Activated naive CD4-positive, alpha-beta T cell treated with anti-CD3 and anti-CD28 coated beads, Interleukin-2, amount 50 U/mL, for 72 hours (primary cell): ENCODE measurements around the gene TARS3. TPM values are rescaled to one million over a fixed set of nuclear protein-coding genes. Genes with fewer than 3 reads are reported as not detected.
"Not testable (repeated sequence)": the region's sequence is repeated elsewhere in the genome, so short reads cannot be mapped to it uniquely, and the experiment has no call there.

ENCODE experiments used
- ATAC-seq, 2 donors: fragments of 150-1000 bp; cut with Tn5 transposase; 2 replicates each; pipeline ENCODE4 v1.10.0; 2021; ENCODE audit warnings: mild to moderate bottlenecking in 2 of 2, moderate library complexity in 2 of 2
- DNase-seq, 2 donors: peaks; one replicate each; pipeline ENCODE4 v3.0.0; 2021 to 2022; ENCODE audit warnings: low spot score in 2 of 2
- H3K27ac Mint-ChIP-seq, 2 donors: one replicate each; pipeline ENCODE4 v1.8.0; 2022; ENCODE audit warnings: mild to moderate bottlenecking in 2 of 2, mixed read lengths in 2 of 2
- H3K36me3 Mint-ChIP-seq, 2 donors: one replicate each; pipeline ENCODE4 v1.8.0; 2022; ENCODE audit warnings: mixed read lengths in 2 of 2
- H3K9me3 Mint-ChIP-seq, 2 donors: one replicate each; pipeline ENCODE4 v1.8.0; 2022; ENCODE audit warnings: mixed read lengths in 2 of 2
- total RNA-seq, 2 donors: library from RNA; stranded (reverse); gene quantifications; one replicate each; pipeline ENCODE4 v1.2.3, GENCODE V29; 2022

The TARS3 gene
- total RNA-seq, 2 donors from 2014 or later = 21.2 to 23.0 TPM

GRCh38 chr15:101675796-101676582 lies 48.3 kb downstream of the TARS3 start:
- Mint-ChIP-seq H3K9me3 (no peaks in the 10 kb centered on the region), H3K36me3 (peaks cover 7 to 29% of the 10 kb centered on the region in 2 donors), H3K27ac (peak overlapping the region in 1 of 2 donors; percentile 72)
- DNase-seq (no peak), ATAC-seq (peak; percentile 40 to 97)

GRCh38 chr15:101675015-101675414 lies 49.3 kb downstream of the TARS3 start:
- no peak for ATAC-seq

GRCh38 chr15:101672298-101672697 lies 52.0 kb downstream of the TARS3 start:
- peaks cover 7 to 33% of the 10 kb centered on the region in 2 donors for H3K36me3 Mint-ChIP-seq

More at GRCh38 chr15:101675015-101675414, 49.3 kb downstream of the TARS3 start:
- H3K27ac Mint-ChIP-seq = peak overlapping the region in 1 of 2 donors; percentile 84
- no peak for DNase-seq
- no peaks in the 10 kb centered on the region for H3K9me3 Mint-ChIP-seq
- peaks cover 7 to 35% of the 10 kb centered on the region in 2 donors for H3K36me3 Mint-ChIP-seq

GRCh38 chr15:101669744-101670143 lies 54.5 kb downstream of the TARS3 start:
- ATAC-seq (no peak), DNase-seq (no peak)
- Mint-ChIP-seq H3K27ac (no peak overlapping the region), H3K36me3 (peaks cover 7 to 32% of the 10 kb centered on the region in 2 donors), H3K9me3 (peaks cover 0 to 3% of the 10 kb centered on the region in 2 donors)

More at GRCh38 chr15:101672298-101672697, 52.0 kb downstream of the TARS3 start:
- Mint-ChIP-seq H3K27ac (peak overlapping the region; percentile 65 to 81), H3K9me3 (peaks cover 0 to 3% of the 10 kb centered on the region in 2 donors)
- ATAC-seq = no peak
- DNase-seq = no peak

GRCh38 chr15:101667881-101668280 lies 56.4 kb downstream of the TARS3 start:
- Mint-ChIP-seq H3K9me3 (peaks cover 0 to 3% of the 10 kb centered on the region in 2 donors), H3K27ac (no peak overlapping the region), H3K36me3 (peaks cover 7 to 21% of the 10 kb centered on the region in 2 donors)
- DNase-seq (no peak), ATAC-seq (no peak)

- peak overlapping the region in 1 of 2 donors; percentile 65 for H3K27ac Mint-ChIP-seq
- H3K9me3 Mint-ChIP-seq = peaks cover 0 to 3% of the 10 kb centered on the region in 2 donors
- peaks cover 0 to 7% of the 10 kb centered on the region in 2 donors for H3K36me3 Mint-ChIP-seq
- no peak for DNase-seq
- ATAC-seq = no peak
These were observed 59.9 kb downstream of the TARS3 start for GRCh38 chr15:101664303-101664913.

GRCh38 chr15:101662203-101662602 lies 62.1 kb downstream of the TARS3 start:
- DNase-seq = no peak
- ATAC-seq = no peak
- Mint-ChIP-seq H3K9me3 (no peaks in the 10 kb centered on the region), H3K36me3 (no peaks in the 10 kb centered on the region), H3K27ac (no peak overlapping the region)

- Mint-ChIP-seq H3K36me3 (no peaks in the 10 kb centered on the region), H3K9me3 (no peaks in the 10 kb centered on the region), H3K27ac (peak overlapping the region in 1 of 2 donors; percentile 39)
- no peak for ATAC-seq
- DNase-seq = no peak
These were observed 64.3 kb downstream of the TARS3 start for GRCh38 chr15:101660005-101660404.

- ATAC-seq = no peak
- H3K27ac Mint-ChIP-seq = peak overlapping the region in 1 of 2 donors; percentile 17
- no peaks in the 10 kb centered on the region for H3K9me3 Mint-ChIP-seq
- no peak for DNase-seq
- H3K36me3 Mint-ChIP-seq = peaks cover 0 to 5% of the 10 kb centered on the region in 2 donors
These were observed 66.1 kb downstream of the TARS3 start for GRCh38 chr15:101657968-101658784.

- no peak overlapping the region for H3K27ac Mint-ChIP-seq
- H3K9me3 Mint-ChIP-seq = no peaks in the 10 kb centered on the region
- ATAC-seq (no peak), DNase-seq (no peak)
- H3K36me3 Mint-ChIP-seq = peaks cover 0 to 5% of the 10 kb centered on the region in 2 donors
These were observed 67.1 kb downstream of the TARS3 start for GRCh38 chr15:101657171-101657570.

GRCh38 chr15:101654624-101655337 lies 69.5 kb downstream of the TARS3 start:
- not testable (repeated sequence) for H3K27ac Mint-ChIP-seq, H3K9me3 Mint-ChIP-seq, ATAC-seq, DNase-seq
- peaks cover 10 to 13% of the 10 kb centered on the region in 2 donors for H3K36me3 Mint-ChIP-seq

- Mint-ChIP-seq H3K36me3 (peaks cover 10 to 17% of the 10 kb centered on the region in 2 donors), H3K27ac (no peak overlapping the region), H3K9me3 (no peaks in the 10 kb centered on the region)
- ATAC-seq (no peak), DNase-seq (no peak)
These were observed 70.1 kb downstream of the TARS3 start for GRCh38 chr15:101654171-101654570.

GRCh38 chr15:101652786-101653430 lies 71.4 kb downstream of the TARS3 start:
- Mint-ChIP-seq H3K36me3 (peaks cover 10 to 18% of the 10 kb centered on the region in 2 donors), H3K9me3 (no peaks in the 10 kb centered on the region), H3K27ac (peak overlapping the region; percentile 93)
- no peak for ATAC-seq
- DNase-seq = no peak

- Mint-ChIP-seq H3K36me3 (peaks cover 10 to 18% of the 10 kb centered on the region in 2 donors), H3K27ac (peak within 1 kb of the TSS; percentile 93 to 95), H3K9me3 (no peaks in the 10 kb centered on the region)
- ATAC-seq = peak; percentile 88 to 96
- peak; percentile 96 for DNase-seq
These were observed 72.0 kb downstream of the TARS3 start, which contains the start of gene TM2D3 for GRCh38 chr15:101652098-101652785. TM2D3 (minus strand) TSS chr15:101652381; CDS start chr15:101652361, 20 bp downstream.

GRCh38 chr15:101651554-101652097 lies 72.6 kb downstream of the TARS3 start:
- H3K27ac Mint-ChIP-seq = peak overlapping the region; percentile 93 to 95
- DNase-seq (no peak), ATAC-seq (peak; percentile 55 to 65)
- H3K36me3 Mint-ChIP-seq = peaks cover 10 to 18% of the 10 kb centered on the region in 2 donors
- H3K9me3 Mint-ChIP-seq = no peaks in the 10 kb centered on the region
